Measurements from ENCODE around the gene PELI2.

PELI2 gene

GRCh38 chr14:56268673-56269072 lies 150.5 kb downstream of the PELI2 start:
- CTCF ChIA-PET: no interaction called here
- no peak for TF ChIP-seq CTCF (IDR thresholded peaks at IDR 0.05; ENCODE audit: control extremely low read depth, extremely low read depth, low read depth, missing control alignments)
- POLR2A ChIA-PET: no interaction called here
- no peak for DNase-seq (ENCODE audit: extremely low spot score)

GRCh38 chr14:56270921-56271320 lies 152.7 kb downstream of the PELI2 start:
- ChIA-PET CTCF (interaction anchor here (1.4 kb wide), 1 partner anchor 9 kb away, joined by 3 read pairs; no protein-coding TSS in a partner anchor), POLR2A (no interaction called here)
- no peak for DNase-seq (ENCODE audit: extremely low spot score)
- no peak for TF ChIP-seq CTCF (IDR thresholded peaks at IDR 0.05; ENCODE audit: control extremely low read depth, extremely low read depth, low read depth, missing control alignments)

- CTCF ChIA-PET: no interaction called here
Measured at GRCh38 chr14:56271970-56272369, 153.8 kb downstream of the PELI2 start.

GRCh38 chr14:56273155-56273554 lies 154.9 kb downstream of the PELI2 start:
- ChIA-PET CTCF (interaction anchor here (1.2 to 1.4 kb wide), 2 partner anchors 9 to 541 kb away, joined by 3 read pairs; no protein-coding TSS in a partner anchor), POLR2A (no interaction called here)
- TF ChIP-seq CTCF (IDR thresholded peaks at IDR 0.05; ENCODE audit: control extremely low read depth, extremely low read depth, low read depth, missing control alignments): no peak
- no peak for DNase-seq (ENCODE audit: extremely low spot score)

More at GRCh38 chr14:56271970-56272369, 153.8 kb downstream of the PELI2 start:
- no peak for TF ChIP-seq CTCF (IDR thresholded peaks at IDR 0.05; ENCODE audit: control extremely low read depth, extremely low read depth, low read depth, missing control alignments)
- POLR2A ChIA-PET: no interaction called here
- DNase-seq (ENCODE audit: extremely low spot score): no peak

- no peak for TF ChIP-seq CTCF (IDR thresholded peaks at IDR 0.05; ENCODE audit: control extremely low read depth, extremely low read depth, low read depth, missing control alignments)
- POLR2A ChIA-PET: no interaction called here
- no peak for DNase-seq (ENCODE audit: extremely low spot score)
- CTCF ChIA-PET: interaction anchor here (1.2 to 1.4 kb wide), 4 partner anchors 10 to 542 kb away, joined by 3 read pairs; no protein-coding TSS in a partner anchor
Measured at GRCh38 chr14:56273951-56274350, 155.7 kb downstream of the PELI2 start.

- no peak for TF ChIP-seq CTCF (IDR thresholded peaks at IDR 0.05; ENCODE audit: control extremely low read depth, extremely low read depth, low read depth, missing control alignments)
- CTCF ChIA-PET: interaction anchor here (1.2 kb wide), 2 partner anchors 9 to 21 kb away, joined by 3 read pairs; no protein-coding TSS in a partner anchor
Measured at GRCh38 chr14:56274556-56274955, 156.3 kb downstream of the PELI2 start.

GRCh38 chr14:56276108-56276507 lies 157.9 kb downstream of the PELI2 start:
- DNase-seq (ENCODE audit: extremely low spot score): no peak
- no peak for TF ChIP-seq CTCF (IDR thresholded peaks at IDR 0.05; ENCODE audit: control extremely low read depth, extremely low read depth, low read depth, missing control alignments)
- CTCF ChIA-PET: no interaction called here
- POLR2A ChIA-PET: no interaction called here

More at GRCh38 chr14:56274556-56274955, 156.3 kb downstream of the PELI2 start:
- POLR2A ChIA-PET: no interaction called here
- no peak for DNase-seq (ENCODE audit: extremely low spot score)

Measured in GM10248 (cell line).